ENCODE data around the gene PRPH.
"Not testable (repeated sequence)": the region's sequence is repeated elsewhere in the genome, so short reads cannot be mapped to it uniquely, and the experiment has no call there.

DNA sequence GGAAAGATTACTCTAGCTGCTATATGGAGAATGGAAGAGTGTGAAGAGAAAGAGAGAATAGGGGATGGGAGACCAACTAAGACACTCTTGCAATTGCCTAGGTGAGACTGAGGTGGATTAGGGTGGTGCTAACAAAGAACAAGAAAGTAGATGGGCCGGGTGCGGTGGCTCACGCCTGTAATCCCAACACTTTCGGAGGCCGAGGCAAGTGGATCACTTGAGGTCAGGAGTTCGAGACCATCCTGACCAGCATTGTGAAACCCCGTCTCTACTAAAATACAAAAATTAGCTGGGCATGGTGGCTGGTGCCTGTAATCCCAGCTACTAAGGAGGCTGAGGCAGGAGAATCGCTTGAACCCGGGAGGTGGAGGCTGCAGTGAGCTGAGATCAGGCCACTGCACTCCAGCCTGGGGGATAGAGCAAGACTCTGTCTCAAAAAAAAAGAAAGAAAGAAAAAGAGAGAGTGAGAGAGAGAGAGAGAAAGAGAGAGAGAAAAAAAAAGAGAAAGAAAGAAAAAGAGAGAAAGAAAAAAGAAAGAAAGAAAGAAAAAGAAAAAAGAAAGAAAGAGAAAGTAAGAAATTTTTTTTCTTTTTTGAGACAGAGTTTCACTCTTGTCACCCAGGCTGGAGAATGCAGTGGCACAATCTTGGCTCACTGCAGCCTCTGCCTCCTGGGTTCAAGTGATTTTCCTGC lies 25.6 kb downstream of the PRPH start:
- TF ChIP-seq, protein P1, sequence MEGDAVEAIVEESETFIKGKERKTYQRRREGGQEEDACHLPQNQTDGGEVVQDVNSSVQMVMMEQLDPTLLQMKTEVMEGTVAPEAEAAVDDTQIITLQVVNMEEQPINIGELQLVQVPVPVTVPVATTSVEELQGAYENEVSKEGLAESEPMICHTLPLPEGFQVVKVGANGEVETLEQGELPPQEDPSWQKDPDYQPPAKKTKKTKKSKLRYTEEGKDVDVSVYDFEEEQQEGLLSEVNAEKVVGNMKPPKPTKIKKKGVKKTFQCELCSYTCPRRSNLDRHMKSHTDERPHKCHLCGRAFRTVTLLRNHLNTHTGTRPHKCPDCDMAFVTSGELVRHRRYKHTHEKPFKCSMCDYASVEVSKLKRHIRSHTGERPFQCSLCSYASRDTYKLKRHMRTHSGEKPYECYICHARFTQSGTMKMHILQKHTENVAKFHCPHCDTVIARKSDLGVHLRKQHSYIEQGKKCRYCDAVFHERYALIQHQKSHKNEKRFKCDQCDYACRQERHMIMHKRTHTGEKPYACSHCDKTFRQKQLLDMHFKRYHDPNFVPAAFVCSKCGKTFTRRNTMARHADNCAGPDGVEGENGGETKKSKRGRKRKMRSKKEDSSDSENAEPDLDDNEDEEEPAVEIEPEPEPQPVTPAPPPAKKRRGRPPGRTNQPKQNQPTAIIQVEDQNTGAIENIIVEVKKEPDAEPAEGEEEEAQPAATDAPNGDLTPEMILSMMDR (IDR thresholded peaks at IDR 0.05), result peak; percentile 16
- TF ChIP-seq EZH2 (IDR thresholded peaks at IDR 0.05; ENCODE audit: borderline replicate concordance, insufficient read depth, low read depth, low read length, poor library complexity, severe bottlenecking), result not testable (repeated sequence)
